GM18873 (cell line): ENCODE results near the gene FRMD4B.
"Not testable (repeated sequence)": the region's sequence is repeated elsewhere in the genome, so short reads cannot be mapped to it uniquely, and the experiment has no call there.

Experiments
- ATAC-seq: cut with Tn5 transposase; IDR thresholded peaks from one replicate; pipeline ENCODE4 v1.9.1; 2021; ENCODE audit warnings: mild to moderate bottlenecking, moderate library complexity, moderate number of reproducible peaks; ENCODE audit not compliant: unreplicated experiment, low FRiP score

The FRMD4B gene

GRCh38 chr3:69252141-69252540 is 133.7 kb downstream of the FRMD4B start:
- no peak for ATAC-seq

GRCh38 chr3:69251078-69251805 is 134.6 kb downstream of the FRMD4B start:
- no peak for ATAC-seq

- ATAC-seq = no peak
Observed at GRCh38 chr3:69250014-69250413, 135.9 kb downstream of the FRMD4B start.

DNA sequence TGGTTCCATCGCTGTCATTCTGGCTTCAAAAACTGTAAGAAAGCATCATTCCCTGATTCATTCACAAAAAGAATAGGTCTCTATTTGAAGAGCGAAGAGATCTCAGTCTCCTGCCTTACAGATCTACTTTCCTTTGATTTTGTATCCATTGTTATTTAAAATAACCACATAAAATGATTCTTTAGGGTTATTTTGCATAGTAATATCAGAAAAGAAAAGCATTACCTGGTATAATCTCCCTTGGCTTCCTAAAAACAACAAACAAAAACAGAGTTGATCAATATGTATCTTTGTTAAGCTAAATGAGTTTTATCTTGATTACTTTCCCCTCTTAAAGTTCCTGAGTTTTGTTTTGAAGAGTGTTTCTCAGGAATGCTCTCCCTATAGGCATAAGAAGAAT is 136.9 kb downstream of the FRMD4B start:
- no peak for ATAC-seq

GRCh38 chr3:69248436-69248835 is 137.5 kb downstream of the FRMD4B start:
- ATAC-seq = no peak

DNA sequence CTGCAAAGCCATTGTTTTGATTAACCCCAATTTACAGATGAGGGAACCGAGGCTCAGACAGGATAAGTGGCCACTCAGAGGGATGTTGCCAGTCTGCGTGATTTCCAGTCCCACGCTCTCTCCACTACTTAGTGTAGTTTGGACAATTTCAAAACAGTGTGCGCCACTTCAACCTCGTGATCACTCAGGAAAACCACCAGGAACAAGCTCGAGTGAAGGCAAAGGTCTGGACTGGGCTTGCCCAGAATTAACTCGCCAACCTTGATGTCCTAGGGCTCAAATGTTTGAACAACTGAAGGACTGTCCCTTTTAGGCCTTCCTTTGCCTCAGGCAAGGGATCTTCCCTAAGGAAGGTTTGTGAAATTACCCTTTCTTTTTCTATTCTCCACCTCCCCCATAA is 139.3 kb downstream of the FRMD4B start:
- no peak for ATAC-seq

GRCh38 chr3:69244039-69244438 is 141.8 kb downstream of the FRMD4B start:
- ATAC-seq = no peak

DNA sequence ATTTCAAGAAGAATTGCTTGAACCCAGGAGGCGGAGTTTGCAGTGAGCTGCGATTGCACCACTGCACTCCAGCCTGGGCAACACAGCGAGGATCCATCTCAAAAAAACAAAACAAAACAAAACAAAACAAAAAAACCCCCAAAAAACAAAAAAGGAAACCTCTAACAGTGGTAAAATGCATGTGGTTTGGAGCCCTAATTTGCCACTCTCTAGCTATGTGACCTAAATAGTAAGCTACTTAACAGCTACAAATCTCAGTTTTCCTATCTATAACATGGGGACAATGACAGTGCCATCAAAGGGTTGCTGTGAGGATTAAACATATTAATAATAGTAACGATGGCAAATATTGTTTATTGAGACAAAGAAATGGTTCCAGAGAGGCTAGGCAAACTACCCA is 144.1 kb downstream of the FRMD4B start:
- ATAC-seq = no peak

DNA sequence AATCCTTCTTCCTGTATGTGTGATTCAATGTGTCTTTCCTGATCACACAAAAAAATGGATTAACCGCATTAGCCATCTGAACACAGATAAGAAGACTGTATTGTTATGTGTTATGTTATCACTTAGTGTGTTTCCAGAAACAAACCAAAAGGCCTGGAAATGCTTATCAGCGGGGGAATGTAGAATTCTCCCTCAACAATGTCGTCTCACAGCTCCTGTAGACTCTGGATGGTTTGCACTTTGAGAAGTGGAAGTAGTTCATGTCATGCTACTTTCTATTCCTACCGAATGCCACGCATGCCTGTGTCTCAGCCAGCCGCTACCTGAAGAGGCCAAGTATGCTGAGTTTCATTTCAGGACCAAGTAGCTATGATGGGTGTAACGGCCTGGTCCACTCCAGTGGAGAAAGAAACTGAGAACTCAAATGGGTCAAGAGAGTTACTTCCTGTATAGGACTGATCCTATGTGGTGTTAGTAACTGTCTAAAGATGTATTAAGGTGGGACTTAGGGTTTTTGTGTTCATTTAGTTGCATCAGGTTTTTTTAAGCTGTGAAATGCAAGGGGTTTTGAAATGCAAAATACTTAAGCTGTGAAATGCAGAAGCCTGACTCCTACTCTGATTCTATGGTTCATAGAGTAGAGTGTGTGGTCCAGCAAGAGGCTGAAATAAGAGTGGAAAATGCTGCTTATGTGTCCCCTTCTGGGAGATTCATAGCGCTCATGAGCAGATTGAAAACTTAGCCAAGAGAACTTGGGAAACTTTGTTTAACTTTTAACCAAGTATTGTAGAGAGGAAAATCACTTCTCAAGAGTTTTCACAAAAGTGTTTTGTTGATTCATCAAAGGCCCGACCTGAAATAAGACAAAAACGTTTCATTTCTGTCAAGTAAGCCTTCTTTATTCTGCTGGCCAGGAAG is 145.0 kb downstream of the FRMD4B start:
- ATAC-seq = no peak

DNA sequence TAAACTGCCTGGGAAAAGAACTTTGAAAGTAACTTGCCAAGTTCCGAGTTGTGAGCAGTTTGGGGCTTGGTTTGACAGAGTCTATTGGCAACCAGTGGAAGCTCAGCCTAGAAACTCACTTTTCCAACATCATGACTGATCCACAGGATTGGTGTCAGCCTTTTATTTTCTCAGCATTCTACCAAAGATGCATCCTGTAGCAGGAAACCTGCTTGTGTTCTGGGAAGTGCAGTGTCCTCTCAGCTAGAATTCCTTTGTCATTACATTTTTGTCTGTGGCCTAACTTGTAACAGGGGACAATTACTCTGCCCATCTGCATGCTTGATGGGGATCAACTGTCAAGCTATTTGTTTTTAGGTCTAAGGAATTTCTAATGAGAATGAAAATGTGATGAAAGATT is 146.8 kb downstream of the FRMD4B start:
- ATAC-seq = no peak

DNA sequence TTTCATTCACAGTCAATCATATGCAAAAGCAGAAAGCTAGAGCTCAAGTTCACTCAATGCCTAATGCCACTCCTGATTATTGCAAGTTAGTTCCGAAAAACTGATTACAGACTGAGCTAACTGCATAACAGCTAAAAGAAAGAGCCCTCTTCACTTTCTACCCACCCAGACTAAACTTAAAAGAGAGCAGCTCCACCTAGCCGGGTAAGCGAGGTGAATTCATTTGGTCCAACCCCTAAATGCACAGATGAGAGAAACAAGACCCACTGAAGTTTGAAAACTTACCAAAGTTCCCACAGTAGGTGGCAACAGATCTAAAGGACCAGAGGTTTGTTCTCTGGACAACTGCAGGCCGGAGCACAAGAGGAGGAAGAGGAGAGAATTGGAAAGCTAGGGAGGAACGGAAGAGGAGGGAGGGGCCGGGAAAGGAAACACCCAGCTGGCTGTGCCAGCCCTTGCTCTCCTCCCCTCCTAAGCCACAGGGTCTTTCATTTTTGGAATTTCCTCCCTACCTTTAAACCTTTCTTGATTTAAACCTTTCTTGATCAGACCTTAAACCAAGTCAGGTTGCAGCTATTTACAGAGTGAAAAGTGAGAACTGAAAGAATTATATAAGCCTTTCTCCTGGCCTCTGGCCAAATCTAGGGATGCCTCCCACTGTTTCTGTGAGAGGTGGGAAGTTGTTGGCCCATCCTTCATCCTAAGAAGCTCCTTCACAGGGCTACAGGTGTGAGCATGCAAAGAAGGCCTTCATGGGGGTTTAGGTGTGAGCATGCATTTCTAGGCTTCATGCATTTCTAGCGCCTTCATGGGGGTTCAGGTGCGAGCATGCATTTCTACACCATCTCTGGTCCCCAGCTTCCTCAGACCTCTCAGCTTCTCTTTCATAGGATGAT is 148.8 kb downstream of the FRMD4B start:
- no peak for ATAC-seq

DNA sequence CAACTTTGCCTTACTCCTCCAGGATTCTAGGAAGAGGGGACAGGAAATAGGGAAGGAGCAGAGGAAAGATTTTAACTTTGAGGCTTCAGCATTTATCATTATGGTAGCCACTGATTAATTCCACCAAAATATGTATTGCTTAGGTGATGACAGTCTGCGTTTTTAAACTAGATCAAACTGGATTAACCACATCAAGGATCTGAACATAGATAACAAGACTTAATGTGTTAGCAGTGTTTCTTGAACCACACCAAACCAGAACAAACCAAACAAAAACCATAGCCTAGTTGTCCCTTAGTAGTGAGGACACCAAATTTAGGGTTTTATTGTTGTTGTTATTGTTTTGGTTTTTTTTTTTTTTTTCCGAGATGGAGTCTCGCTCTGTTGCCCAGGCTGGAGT is 150.0 kb downstream of the FRMD4B start:
- no peak for ATAC-seq

DNA sequence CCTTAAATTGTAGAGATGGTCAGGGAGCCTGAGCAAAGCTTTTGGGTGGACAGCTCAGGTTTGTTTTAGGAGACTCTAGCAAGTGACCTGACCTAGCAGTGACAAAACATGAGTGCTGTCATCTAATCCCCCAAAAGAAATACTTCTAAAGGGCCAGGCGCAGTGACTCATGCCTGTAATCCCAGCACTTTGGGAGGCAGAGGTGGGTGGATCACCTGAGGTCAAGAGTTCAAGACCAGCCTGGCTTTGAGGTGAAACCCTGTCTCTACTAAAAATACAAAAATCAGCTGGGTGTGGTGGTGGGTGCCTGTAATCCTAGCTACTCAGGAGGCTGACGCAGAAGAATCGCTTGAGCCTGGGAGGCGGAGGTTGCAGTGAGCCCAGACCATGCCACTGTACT is 150.7 kb downstream of the FRMD4B start:
- ATAC-seq = not testable (repeated sequence)

DNA sequence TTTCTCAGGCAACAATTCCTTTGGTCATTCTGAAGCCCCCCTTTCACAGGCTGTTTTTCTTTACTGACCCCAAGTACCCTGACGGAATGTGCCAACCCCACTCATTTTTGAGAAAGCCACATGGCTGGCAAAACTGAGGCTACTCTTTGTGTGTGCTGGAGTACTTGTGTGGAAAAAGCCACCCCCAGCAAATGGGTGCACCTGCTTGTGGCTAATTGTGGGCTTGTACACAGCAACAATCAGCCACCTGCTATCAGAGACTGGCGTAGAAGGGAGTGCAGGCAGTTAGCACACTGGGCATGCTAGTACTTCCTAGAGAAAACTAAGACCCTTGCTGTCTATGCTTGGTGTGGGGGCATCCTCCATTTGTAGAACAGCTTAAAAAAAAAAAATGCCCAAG is 153.4 kb downstream of the FRMD4B start:
- ATAC-seq = no peak

DNA sequence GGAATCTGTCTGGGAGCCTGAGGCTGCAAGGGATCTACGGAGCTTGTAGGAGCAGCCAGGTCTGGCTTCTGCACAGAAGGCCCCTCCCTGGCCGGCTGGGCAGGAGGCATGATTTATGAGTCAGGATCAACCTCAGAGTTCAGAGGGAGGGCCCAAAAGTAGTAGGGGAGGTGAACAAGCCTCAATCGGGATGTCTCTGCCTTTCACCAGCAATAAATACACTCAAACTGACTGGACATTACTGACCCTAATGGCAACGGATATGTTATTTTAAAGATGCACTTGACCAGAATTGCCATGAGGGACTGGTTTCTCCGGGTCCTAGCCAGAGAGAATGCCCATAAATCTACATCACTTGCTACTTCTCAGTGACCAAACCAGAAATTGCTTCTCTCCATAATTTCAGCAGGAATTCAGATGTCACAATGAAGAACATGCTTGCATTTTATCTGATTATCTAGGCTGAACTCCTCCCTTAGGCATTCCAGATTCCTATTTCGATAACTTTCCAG is 153.9 kb downstream of the FRMD4B start:
- ATAC-seq = no peak

- ATAC-seq = no peak
Observed at GRCh38 chr3:69226071-69226470, 159.8 kb downstream of the FRMD4B start.

DNA sequence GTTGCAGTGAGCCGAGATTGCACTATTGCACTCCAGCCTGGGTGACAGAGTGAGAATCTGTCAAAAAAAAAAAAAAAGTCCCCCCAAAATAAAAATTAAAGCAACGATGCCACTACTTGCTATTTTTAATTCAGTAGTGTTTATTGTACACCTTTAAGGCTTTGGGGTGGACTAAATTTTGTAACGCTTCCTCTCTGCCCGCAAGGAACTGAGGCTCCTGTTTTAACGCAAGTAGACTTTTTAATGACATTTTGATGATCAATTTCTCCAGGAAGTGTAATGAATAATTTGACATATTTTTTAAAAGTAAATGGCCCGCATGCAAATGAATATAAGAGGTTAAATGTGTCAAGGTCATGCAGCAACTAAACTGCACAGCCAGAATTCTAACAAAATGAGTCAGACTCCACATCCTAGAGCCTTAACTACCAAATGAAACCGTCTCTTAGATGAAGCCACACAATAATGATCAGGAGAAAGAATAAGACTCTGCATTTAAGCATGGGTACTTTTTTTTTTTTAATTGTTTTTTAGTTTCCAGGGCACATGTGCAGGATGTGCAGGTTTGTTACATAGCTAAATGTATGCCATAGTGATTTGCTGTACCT is 166.7 kb downstream of the FRMD4B start:
- ATAC-seq = no peak

GRCh38 chr3:69218079-69218478 is 167.8 kb downstream of the FRMD4B start:
- no peak for ATAC-seq

DNA sequence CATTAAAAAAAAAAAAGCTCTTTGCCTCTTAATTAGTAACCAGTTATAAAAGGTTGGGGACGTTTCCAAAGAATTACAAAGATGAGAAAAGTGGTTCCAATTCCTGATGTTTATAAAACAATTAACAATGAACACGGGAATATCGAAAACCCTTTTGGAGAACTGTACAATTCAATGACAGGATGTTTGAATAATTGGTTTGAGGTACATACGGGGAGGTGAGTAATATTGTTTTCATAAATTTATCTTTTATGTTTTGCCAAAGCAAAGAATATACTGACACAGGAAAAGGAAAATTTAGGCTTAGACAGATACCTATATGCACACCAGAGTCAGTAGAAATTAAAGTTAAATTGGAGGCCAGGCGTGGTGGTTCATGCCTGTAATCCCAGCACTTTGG is 168.9 kb downstream of the FRMD4B start:
- ATAC-seq = no peak

- ATAC-seq = no peak
Observed at GRCh38 chr3:69214241-69214640, 171.6 kb downstream of the FRMD4B start.
